ENCODE measurements around the gene UCHL1.
"Not testable (repeated sequence)": the region's sequence is repeated elsewhere in the genome, so short reads cannot be mapped to it uniquely, and the experiment has no call there.

Gene UCHL1

GRCh38 chr4:41258783-41259182, 2.1 kb downstream of the UCHL1 start:
- CTCF ChIA-PET, result interaction anchor here (1.9 to 3.3 kb wide), 2 partner anchors 21 to 402 kb away, joined by 11 to 12 read pairs; no protein-coding TSS in a partner anchor
- H3K27me3 Mint-ChIP-seq, result peaks cover 50% of the 10 kb centered on the region
- H3K9me3 Mint-ChIP-seq, result no peaks in the 10 kb centered on the region
- peaks cover 5% of the 10 kb centered on the region for H3K4me1 Mint-ChIP-seq
- H3K27ac Mint-ChIP-seq, result no peak overlapping the region
- H3K4me3 Mint-ChIP-seq, result no peak overlapping the region
- no peaks in the 10 kb centered on the region for H3K36me3 Mint-ChIP-seq
- DNase-seq, result no peak

GRCh38 chr4:41260116-41260733, 3.5 kb downstream of the UCHL1 start:
- no peaks in the 10 kb centered on the region for H3K9me3 Mint-ChIP-seq
- no peak overlapping the region for H3K27ac Mint-ChIP-seq
- peaks cover 5% of the 10 kb centered on the region for H3K4me1 Mint-ChIP-seq
- H3K36me3 Mint-ChIP-seq, result no peaks in the 10 kb centered on the region
- DNase-seq, result no peak
- H3K4me3 Mint-ChIP-seq, result no peak overlapping the region
- peaks cover 43% of the 10 kb centered on the region for H3K27me3 Mint-ChIP-seq
- CTCF ChIA-PET, result interaction anchor here (1.9 to 3.3 kb wide), 2 partner anchors 20 to 401 kb away, joined by 11 to 12 read pairs; no protein-coding TSS in a partner anchor

GRCh38 chr4:41262198-41262597, 5.5 kb downstream of the UCHL1 start:
- DNase-seq, result no peak
- Mint-ChIP-seq H3K27ac (no peak overlapping the region), H3K36me3 (no peaks in the 10 kb centered on the region), H3K9me3 (no peaks in the 10 kb centered on the region), H3K4me1 (peaks cover 5% of the 10 kb centered on the region), H3K4me3 (no peak overlapping the region), H3K27me3 (peaks cover 24% of the 10 kb centered on the region)
- CTCF ChIA-PET, result no interaction called here

GRCh38 chr4:41264212-41264611, 7.5 kb downstream of the UCHL1 start:
- Mint-ChIP-seq H3K27me3 (peaks cover 7% of the 10 kb centered on the region), H3K27ac (no peak overlapping the region), H3K4me3 (no peak overlapping the region), H3K4me1 (no peaks in the 10 kb centered on the region), H3K9me3 (no peaks in the 10 kb centered on the region), H3K36me3 (no peaks in the 10 kb centered on the region)
- CTCF ChIA-PET, result no interaction called here
- DNase-seq, result no peak

- CTCF ChIA-PET, result no interaction called here
- Mint-ChIP-seq H3K27me3 (no peaks in the 10 kb centered on the region), H3K36me3 (no peaks in the 10 kb centered on the region), H3K9me3 (no peaks in the 10 kb centered on the region), H3K4me1 (no peaks in the 10 kb centered on the region), H3K27ac (no peak overlapping the region), H3K4me3 (no peak overlapping the region)
- no peak for DNase-seq
These were observed 11.3 kb downstream of the UCHL1 start for GRCh38 chr4:41267997-41268396.

GRCh38 chr4:41268721-41269517, 12.2 kb downstream of the UCHL1 start:
- Mint-ChIP-seq H3K27ac (no peak overlapping the region), H3K4me1 (no peaks in the 10 kb centered on the region), H3K9me3 (no peaks in the 10 kb centered on the region), H3K4me3 (no peak overlapping the region), H3K27me3 (no peaks in the 10 kb centered on the region), H3K36me3 (no peaks in the 10 kb centered on the region)
- CTCF ChIA-PET, result no interaction called here
- DNase-seq, result no peak

GRCh38 chr4:41269682-41270081, 13.0 kb downstream of the UCHL1 start:
- Mint-ChIP-seq H3K36me3 (no peaks in the 10 kb centered on the region), H3K4me3 (no peak overlapping the region), H3K27ac (no peak overlapping the region), H3K27me3 (no peaks in the 10 kb centered on the region), H3K4me1 (no peaks in the 10 kb centered on the region), H3K9me3 (no peaks in the 10 kb centered on the region)
- CTCF ChIA-PET, result no interaction called here
- DNase-seq, result no peak

- H3K36me3 Mint-ChIP-seq, H3K4me1 Mint-ChIP-seq, H3K9me3 Mint-ChIP-seq, H3K27ac Mint-ChIP-seq, H3K4me3 Mint-ChIP-seq, H3K27me3 Mint-ChIP-seq, CTCF ChIA-PET, DNase-seq: not testable (repeated sequence)
These were observed 19.2 kb downstream of the UCHL1 start for GRCh38 chr4:41275931-41276330.

GRCh38 chr4:41280010-41280409, 23.3 kb downstream of the UCHL1 start:
- DNase-seq, result no peak
- Mint-ChIP-seq H3K27ac (no peak overlapping the region), H3K4me3 (no peak overlapping the region), H3K36me3 (no peaks in the 10 kb centered on the region), H3K9me3 (no peaks in the 10 kb centered on the region), H3K4me1 (no peaks in the 10 kb centered on the region), H3K27me3 (no peaks in the 10 kb centered on the region)
- CTCF ChIA-PET, result interaction anchor here (1.5 to 4.7 kb wide), 5 partner anchors 14 to 382 kb away, joined by 3 to 43 read pairs (median 6); no protein-coding TSS in a partner anchor

GRCh38 chr4:41281038-41281634, 24.4 kb downstream of the UCHL1 start:
- peak; percentile 29 for DNase-seq
- no peaks in the 10 kb centered on the region for H3K9me3 Mint-ChIP-seq
- H3K27me3 Mint-ChIP-seq, result peaks cover 4% of the 10 kb centered on the region
- no peaks in the 10 kb centered on the region for H3K36me3 Mint-ChIP-seq
- no peaks in the 10 kb centered on the region for H3K4me1 Mint-ChIP-seq
- H3K4me3 Mint-ChIP-seq, result no peak overlapping the region
- CTCF ChIA-PET, result interaction anchor here (0.6 to 4.7 kb wide), 12 partner anchors 16 to 607 kb away, joined by 3 to 43 read pairs (median 3); no protein-coding TSS in a partner anchor
- no peak overlapping the region for H3K27ac Mint-ChIP-seq

- DNase-seq, result no peak
- no peaks in the 10 kb centered on the region for H3K36me3 Mint-ChIP-seq
- H3K4me1 Mint-ChIP-seq, result no peaks in the 10 kb centered on the region
- CTCF ChIA-PET, result interaction anchor here (1.2 to 4.7 kb wide), 2 partner anchors 379 to 605 kb away, joined by 3 to 43 read pairs; no protein-coding TSS in a partner anchor
- peaks cover 4% of the 10 kb centered on the region for H3K27me3 Mint-ChIP-seq
- H3K4me3 Mint-ChIP-seq, result no peak overlapping the region
- no peaks in the 10 kb centered on the region for H3K9me3 Mint-ChIP-seq
- H3K27ac Mint-ChIP-seq, result no peak overlapping the region
These were observed 25.6 kb downstream of the UCHL1 start for GRCh38 chr4:41282366-41282765.

- CTCF ChIA-PET, result interaction anchor here (1.4 kb wide), 1 partner anchor 376 kb away, joined by 4 read pairs; no protein-coding TSS in a partner anchor
- DNase-seq, result no peak
- Mint-ChIP-seq H3K27me3 (peaks cover 4% of the 10 kb centered on the region), H3K4me3 (no peak overlapping the region), H3K9me3 (no peaks in the 10 kb centered on the region), H3K4me1 (no peaks in the 10 kb centered on the region), H3K36me3 (no peaks in the 10 kb centered on the region), H3K27ac (no peak overlapping the region)
These were observed 28.6 kb downstream of the UCHL1 start for GRCh38 chr4:41285202-41285863.

- Mint-ChIP-seq H3K27me3 (peaks cover 4% of the 10 kb centered on the region), H3K4me1 (no peaks in the 10 kb centered on the region), H3K4me3 (no peak overlapping the region), H3K9me3 (no peaks in the 10 kb centered on the region), H3K36me3 (no peaks in the 10 kb centered on the region), H3K27ac (no peak overlapping the region)
- no peak for DNase-seq
- CTCF ChIA-PET, result interaction anchor here (1.4 kb wide), 1 partner anchor 375 kb away, joined by 4 read pairs; no protein-coding TSS in a partner anchor
These were observed 29.1 kb downstream of the UCHL1 start for GRCh38 chr4:41285864-41286235.

GRCh38 chr4:41287005-41287404, 30.3 kb downstream of the UCHL1 start:
- no peak for DNase-seq
- no peaks in the 10 kb centered on the region for H3K4me1 Mint-ChIP-seq
- H3K27me3 Mint-ChIP-seq, result peaks cover 4% of the 10 kb centered on the region

More at GRCh38 chr4:41287005-41287404, 30.3 kb downstream of the UCHL1 start:
- Mint-ChIP-seq H3K4me3 (no peak overlapping the region), H3K36me3 (no peaks in the 10 kb centered on the region), H3K9me3 (no peaks in the 10 kb centered on the region), H3K27ac (no peak overlapping the region)
- CTCF ChIA-PET, result no interaction called here
